HG03196 (cell line): Measurements from ENCODE around the gene HIGD1A.

Experiments
- ATAC-seq: cut with Tn5 transposase; IDR thresholded peaks from one replicate; pipeline ENCODE4 v1.9.1; 2021; ENCODE audit not compliant: unreplicated experiment

The HIGD1A gene

GRCh38 chr3:42762046-42762724 is 42.1 kb downstream of the HIGD1A start:
- no peak for ATAC-seq

- no peak for ATAC-seq
Observed at GRCh38 chr3:42758126-42758525, 46.2 kb downstream of the HIGD1A start.

DNA sequence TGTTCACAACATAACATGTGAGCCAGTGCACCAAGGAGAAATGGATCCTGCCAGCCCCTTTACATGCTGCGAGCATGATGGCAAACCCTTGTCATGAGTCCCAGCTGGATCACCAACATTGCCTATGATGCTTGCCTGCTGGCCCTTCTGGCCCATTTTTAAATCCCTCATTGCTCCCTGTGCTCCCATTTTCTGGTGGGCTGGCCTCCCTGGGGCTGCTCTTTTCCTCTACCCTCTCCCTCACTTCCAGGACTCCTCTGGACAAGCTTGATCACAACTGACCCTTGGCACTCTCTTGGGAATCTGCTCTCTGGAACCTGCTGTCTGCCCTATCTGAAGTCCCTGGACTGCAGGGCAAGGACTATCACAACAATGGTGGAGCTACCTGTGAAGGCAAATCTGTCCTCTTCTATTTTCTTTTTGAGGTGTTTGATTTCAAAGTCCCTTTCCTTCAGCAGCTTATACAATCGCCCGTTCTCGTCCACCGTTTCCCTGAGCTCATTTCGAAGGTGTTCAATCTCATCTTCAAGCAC is 47.5 kb downstream of the HIGD1A start:
- no peak for ATAC-seq

GRCh38 chr3:42755681-42756578 is 48.4 kb downstream of the HIGD1A start:
- no peak for ATAC-seq

DNA sequence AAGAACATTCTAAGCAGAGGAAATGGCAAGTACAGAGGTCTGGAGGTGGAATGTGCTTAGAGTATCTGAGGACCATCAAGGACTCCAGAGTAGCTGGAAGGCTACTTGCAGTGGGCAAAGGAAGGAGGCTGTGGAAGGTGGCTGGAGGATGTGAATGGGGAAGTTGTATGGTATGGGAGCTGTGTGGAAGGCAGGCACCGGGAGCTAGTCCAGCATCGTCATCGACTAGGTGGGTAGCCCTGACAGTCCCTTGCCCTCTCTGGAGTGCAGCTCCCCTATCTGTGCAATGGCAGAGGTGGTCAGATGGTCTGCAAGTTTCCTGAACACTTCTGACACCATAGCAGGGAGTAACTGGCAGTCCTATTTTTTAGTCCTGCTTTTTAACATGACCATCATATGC is 50.5 kb downstream of the HIGD1A start:
- ATAC-seq: no peak

DNA sequence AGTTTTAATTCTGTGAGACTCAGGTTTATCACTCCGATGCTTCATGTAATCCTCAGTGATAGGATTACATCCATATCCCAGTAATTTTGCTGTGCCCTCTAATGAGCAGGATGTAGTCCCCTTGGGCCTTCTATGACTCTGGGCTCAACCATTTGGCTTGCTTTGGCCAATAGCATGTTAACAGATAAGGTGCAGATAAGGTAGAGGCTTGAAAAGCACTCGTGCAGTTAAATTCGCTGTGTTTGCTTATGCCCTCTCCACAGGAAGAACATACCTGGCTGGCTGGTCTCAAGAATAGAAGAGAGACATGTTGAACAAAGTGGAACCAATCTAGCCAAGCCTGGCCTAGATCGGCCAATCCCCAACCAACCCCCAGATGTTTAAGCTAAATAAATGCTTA is 51.3 kb downstream of the HIGD1A start:
- ATAC-seq: no peak

DNA sequence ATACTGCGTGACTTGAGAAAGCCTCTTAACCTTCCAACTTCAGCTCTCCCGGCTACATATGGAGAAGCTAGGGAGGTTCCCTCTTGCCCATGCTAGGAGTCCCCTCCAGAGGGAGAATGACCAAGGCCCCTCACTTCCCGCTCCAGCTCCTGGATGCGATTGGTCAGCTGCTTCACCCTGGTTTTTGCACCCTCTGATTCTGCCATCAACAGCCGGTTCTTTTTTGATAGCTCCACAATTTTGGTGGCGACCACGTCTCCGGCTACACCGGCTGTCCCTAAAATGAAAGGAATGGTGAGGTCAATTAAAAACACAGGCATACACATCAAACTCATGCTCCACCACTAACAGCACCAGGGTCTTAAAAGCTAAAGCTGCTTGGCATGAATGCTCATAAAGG is 51.8 kb downstream of the HIGD1A start:
- no peak for ATAC-seq

DNA sequence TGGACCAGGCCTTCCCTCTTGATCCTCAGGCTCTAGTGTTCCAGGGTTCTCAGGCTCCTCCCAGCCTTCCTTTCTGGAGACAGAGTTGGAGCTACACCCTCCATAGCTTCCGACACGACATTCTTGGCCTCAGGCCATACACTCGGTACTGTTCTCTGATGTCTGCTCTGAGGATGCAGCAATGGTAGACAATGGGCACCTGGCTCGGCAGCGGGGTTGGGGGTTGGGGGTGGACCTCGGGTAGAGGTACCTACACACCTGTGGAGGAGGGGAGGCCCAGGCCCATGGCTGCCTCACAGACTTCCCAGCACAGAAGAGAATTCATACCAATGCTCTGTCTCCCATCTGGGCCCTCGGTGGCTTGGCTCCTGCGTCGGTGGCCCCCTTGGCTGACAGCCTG is 52.7 kb downstream of the HIGD1A start:
- ATAC-seq: no peak

DNA sequence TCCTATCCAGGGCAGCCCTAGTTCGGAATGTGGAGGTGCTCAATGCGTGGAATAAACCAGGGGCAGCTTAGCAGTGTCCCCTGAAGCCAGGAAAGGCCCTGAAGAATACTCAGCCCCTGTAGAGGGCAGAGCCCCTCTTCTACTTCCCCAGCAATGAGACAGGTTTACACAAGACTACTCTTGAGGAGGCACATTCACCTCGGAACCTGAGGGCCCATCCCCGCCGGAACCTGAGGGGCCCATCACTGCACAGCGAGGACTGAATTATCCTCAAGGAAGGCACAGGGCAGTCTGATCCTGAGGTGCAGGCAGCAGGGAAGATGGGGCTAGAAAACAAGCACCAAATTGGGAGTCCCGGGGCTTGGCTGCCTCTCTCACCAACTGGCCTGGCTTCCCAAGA is 53.5 kb downstream of the HIGD1A start:
- no peak for ATAC-seq

DNA sequence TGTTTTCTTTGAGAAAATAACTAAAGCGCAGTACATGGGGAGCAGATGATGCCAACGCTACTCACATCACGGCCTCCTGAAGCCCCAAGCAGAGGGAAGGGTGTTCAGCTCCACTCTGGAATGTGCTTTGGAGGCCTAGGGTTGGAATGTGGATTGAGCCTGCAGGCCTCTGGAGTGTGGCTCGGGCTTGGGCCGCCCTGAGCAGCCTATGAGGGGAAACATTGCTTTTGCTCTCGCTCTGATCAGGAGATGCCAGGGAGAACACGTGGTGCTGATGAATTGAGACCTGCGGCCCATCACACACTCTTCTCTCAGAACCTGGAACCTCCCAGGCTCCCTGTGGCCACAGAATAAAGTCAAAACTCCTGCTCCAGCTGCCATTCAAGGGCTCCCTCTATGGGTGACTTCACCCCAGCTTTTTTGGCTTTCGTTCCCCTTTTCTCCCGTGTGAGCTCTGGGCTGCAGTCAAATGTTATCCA is 54.5 kb downstream of the HIGD1A start:
- no peak for ATAC-seq

DNA sequence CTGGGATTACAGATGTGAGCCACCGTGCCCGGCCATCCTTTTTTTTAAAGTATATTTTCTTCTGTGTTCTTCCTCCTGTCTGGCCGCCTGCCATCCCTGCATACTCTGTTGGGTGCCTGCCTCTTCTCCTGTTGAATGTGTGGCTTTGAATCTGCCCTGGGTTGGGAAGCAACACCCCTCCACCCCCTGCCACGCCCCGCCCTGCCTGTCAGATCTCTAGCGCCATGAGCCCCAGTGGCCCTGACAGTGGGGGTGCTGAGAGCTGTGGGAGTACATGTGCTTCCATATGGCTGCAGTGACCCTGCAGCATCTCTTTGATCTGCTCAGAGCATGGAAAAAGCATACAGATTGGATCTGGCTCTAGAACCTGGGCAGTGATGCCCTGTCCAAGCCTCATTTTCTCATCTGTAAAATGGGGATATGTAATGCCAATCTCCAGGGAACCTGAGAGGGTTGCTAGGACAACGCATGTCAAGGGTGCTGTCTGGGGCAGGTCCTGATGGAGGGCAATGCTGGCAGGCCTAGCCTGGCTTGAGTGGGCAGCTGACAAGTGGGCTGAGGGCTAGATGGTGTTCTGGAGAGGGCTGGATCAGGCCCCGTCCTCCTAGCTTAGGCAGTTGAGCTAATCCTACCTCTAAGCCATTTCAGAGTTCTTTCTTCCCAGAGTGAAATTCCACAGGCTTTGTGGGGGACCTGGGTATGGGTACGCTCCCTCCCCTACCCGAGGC is 55.1 kb downstream of the HIGD1A start:
- ATAC-seq: no peak

- no peak for ATAC-seq
Observed at GRCh38 chr3:42747581-42747980, 56.7 kb downstream of the HIGD1A start.

DNA sequence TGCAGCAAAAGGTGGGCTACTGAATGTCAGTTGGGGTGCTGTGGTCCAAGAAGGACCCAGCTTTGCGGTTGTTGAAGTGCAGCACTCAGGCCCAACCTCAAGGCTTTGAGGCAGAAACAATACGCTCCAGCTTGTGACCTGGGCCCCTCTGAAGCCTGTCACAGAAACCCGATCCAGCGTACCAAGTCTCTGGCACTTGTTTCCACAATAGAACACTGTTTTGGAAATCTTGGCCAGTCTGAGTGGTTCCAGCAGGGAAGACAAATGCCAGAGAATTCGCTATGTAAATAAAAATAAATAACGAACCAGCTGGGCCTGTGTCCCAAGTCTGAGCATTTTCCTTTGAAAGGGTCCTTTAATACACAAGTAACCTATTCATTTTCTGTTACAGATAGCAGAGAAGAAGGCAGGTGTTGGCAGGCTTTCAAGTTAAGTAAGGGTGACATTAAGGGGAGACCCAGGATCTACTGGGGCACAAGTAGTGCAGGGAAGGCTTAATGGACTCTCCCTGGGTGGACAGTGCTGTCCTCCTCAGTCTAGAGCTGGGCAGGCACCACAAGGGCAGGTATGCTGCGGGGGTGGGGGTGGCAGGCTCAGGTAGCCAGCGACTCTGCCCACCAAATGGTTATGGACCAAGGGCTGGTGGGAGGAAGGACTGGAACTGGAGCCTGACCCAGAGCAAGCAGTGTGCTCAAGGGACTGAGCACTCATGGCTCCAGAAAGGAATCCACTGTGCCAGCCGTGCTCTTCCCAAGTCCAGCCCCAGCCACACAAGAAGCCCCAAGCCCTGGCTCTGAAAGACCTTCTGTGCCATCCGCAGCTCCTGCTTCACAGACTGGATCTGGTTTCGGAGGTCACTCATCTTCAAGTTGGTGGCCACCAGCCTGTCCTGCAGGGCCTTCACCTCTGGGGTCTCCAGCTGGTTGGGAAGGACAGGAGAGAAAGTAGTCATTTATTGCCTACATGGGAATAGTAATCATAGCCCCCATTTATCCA is 57.5 kb downstream of the HIGD1A start:
- no peak for ATAC-seq

GRCh38 chr3:42745776-42746454 is 58.4 kb downstream of the HIGD1A start:
- ATAC-seq: no peak

DNA sequence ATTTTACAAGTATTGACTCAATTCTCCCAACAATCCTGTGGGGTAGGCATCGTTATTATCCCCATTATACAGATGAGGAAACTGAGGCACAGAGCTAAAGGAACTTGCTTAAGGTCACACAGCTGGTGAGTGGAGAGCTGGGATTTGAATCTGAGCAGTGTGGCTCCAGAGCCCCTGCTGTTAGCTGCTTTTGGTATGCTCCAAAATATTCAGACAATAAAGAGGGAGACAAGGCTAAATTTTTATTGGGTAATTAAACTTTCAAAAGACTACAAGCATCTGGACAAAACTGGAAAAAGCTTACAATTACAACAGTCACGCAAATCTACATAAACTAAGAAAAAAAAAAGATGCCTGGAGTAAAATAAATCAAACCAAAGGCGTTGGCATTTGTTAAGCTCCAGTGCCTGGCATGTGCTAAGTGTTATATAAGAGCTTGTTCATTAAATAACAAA is 59.0 kb downstream of the HIGD1A start:
- ATAC-seq: no peak

DNA sequence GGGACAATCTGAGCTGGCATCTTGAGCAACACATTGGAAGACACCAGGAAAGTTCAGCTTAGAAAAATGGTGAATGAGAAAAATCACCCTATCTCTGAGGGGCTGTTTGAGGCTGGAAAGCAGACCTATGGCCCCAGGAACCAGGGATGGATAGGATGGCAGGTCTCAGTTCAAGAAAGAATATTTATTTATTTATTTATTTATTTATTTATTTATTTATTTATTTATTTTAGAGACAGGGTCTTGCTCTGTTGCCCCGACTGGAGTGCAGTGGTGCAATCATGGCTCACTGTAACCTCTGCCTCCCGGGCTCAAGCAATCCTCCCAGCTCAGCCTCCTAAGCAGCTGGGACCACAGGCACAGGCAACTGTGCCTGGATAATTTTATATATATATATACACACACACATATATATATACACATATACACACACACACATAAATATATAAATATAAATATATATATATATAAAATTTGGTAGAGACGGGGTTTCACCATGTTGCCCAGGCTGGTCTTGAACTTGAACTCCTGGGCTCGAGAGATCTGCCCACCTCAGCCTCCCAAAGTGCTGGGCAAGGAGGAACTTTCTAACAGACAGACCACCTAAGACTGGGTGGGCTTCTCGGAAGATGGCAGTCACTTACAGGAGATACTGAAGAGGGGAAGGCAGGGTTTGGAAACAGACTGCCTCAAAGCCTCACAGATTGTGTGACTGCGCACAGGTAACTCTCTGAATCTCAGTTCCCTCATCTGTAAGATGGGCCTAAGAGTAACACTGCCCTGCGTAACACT is 60.9 kb downstream of the HIGD1A start:
- no peak for ATAC-seq

DNA sequence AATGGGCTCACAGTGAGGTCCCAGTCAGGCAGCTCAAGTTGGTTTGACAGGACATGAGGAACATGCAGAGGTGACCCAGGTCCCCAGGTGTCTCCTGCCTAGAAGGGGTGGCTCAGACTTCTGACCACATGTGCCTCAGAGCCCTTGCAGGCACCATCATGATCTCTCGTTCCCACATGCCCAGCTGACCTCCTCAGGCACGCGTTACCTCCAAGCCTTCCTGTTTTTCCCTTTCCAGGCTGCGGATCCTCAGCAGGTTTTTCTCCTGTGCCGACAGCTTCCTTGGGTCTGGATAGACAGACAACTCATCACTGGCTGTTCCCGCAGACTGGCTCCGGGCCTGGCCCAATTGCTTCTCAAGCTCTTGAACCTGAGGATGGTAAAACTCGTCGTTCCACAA is 61.6 kb downstream of the HIGD1A start:
- ATAC-seq: no peak

GRCh38 chr3:42742259-42742658 is 62.0 kb downstream of the HIGD1A start:
- no peak for ATAC-seq

- ATAC-seq: no peak
Observed at GRCh38 chr3:42741796-42742195, 62.5 kb downstream of the HIGD1A start.
